HepG2 (cell line): ENCODE measurements around the gene ZBTB46.

Source experiments
- ZNF747 ChIP-seq: sonication (generic); formaldehyde crosslinking; IDR thresholded peaks from 2 replicates; pipeline ENCODE4 v1.8.1; 2023; ENCODE audit warnings: missing genetic modification reagents, mild to moderate bottlenecking, borderline replicate concordance
- TF ChIP-seq, protein P1 (sequence below): sonication (generic); formaldehyde crosslinking; IDR thresholded peaks from 2 replicates; pipeline ENCODE4 v1.4.0; 2020; ENCODE audit warnings: low read depth, mild to moderate bottlenecking, missing genetic modification reagents
- TF ChIP-seq, protein P2 (sequence below): sonication (generic); formaldehyde crosslinking; IDR thresholded peaks from 2 replicates; pipeline ENCODE4 v1.4.0; 2020; ENCODE audit warnings: missing genetic modification reagents

DNA sequence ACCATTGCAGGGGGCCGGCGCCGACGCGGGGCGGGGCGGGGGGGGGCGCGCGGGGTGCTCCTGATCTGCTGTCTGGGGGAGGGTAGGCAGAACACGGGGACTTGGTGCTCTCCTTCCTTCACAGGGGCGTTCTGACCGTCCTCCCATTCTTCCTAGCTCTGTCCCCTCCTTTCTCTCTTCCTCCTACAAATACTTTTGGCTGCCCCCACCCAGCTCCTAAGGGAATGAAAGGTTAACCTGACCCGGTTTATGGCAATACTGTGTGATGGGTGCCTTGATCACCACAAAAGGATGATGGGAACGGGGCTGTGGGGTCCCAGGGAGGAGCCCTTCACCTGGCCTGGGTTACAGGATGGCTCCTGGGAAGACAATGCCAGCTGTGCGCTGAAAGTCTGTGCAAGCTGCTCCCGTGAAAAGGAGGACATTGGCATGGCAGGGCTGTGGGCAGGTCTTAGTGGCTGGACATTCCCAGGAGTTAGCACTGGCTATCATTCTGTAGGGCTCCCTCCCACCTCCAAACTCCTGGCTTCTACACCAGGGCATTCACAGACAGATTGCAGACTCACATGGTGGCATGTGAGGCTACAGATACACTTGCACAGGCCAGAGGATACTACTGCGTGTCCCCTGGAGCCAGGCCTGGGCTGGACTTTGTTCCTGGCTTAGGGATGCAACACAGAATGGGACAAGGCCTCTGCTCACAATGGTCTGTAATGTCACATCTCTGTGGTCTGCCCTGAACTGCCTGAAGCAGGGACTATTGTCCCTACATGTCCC is 32.1 kb upstream of the ZBTB46 start:
- no peak for TF ChIP-seq ZNF747 (CRISPR knock-in tag)
- TF ChIP-seq, protein P1, sequence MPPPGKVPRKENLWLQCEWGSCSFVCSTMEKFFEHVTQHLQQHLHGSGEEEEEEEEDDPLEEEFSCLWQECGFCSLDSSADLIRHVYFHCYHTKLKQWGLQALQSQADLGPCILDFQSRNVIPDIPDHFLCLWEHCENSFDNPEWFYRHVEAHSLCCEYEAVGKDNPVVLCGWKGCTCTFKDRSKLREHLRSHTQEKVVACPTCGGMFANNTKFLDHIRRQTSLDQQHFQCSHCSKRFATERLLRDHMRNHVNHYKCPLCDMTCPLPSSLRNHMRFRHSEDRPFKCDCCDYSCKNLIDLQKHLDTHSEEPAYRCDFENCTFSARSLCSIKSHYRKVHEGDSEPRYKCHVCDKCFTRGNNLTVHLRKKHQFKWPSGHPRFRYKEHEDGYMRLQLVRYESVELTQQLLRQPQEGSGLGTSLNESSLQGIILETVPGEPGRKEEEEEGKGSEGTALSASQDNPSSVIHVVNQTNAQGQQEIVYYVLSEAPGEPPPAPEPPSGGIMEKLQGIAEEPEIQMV (CRISPR knock-in tag) = no peak
- TF ChIP-seq, protein P2, sequence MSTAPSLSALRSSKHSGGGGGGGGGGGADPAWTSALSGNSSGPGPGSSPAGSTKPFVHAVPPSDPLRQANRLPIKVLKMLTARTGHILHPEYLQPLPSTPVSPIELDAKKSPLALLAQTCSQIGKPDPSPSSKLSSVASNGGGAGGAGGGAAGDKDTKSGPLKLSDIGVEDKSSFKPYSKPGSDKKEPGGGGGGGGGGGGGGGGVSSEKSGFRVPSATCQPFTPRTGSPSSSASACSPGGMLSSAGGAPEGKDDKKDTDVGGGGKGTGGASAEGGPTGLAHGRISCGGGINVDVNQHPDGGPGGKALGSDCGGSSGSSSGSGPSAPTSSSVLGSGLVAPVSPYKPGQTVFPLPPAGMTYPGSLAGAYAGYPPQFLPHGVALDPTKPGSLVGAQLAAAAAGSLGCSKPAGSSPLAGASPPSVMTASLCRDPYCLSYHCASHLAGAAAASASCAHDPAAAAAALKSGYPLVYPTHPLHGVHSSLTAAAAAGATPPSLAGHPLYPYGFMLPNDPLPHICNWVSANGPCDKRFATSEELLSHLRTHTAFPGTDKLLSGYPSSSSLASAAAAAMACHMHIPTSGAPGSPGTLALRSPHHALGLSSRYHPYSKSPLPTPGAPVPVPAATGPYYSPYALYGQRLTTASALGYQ (CRISPR knock-in tag) = no peak
